Brain microvascular endothelial cell (primary cell): ENCODE measurements around the gene MAN1C1.

ENCODE experiments used
- DNase-seq: peaks from one replicate; pipeline ENCODE4 v3.0.0-alpha.2; 2020
- H3K27ac ChIP-seq: fragments of 250-450 bp; sonication (Bioruptor Pico); 2 replicates; pipeline ENCODE4 v1.5.1; 2020; ENCODE audit warnings: mild to moderate bottlenecking, moderate library complexity
- H3K27me3 ChIP-seq: fragments of 250-450 bp; sonication (Bioruptor Pico); replicated peaks from 2 replicates; pipeline ENCODE4 v1.5.1; 2020; ENCODE audit warnings: mild to moderate bottlenecking
- H3K36me3 ChIP-seq: fragments of 250-450 bp; sonication (Bioruptor Pico); replicated peaks from 2 replicates; pipeline ENCODE4 v1.5.1; 2020; ENCODE audit warnings: mild to moderate bottlenecking
- H3K4me3 ChIP-seq: 2 replicates; pipeline ENCODE4 v1.5.1; 2011; ENCODE audit warnings: low read depth, mild to moderate bottlenecking, control low read depth, low read length, moderate library complexity
- in situ Hi-C: cut with HindIII; loops from 2 replicates; pipeline ENCODE4 v1.10.0; 2017; ENCODE audit warnings: low sequenced_read_pairs, low pct_ligation_motif_present
- TF ChIP-seq, protein P1 (sequence below): IDR thresholded peaks from 2 replicates; pipeline ENCODE4 v1.5.1; 2011; ENCODE audit warnings: low read depth, mild to moderate bottlenecking, moderate library complexity, low read length, control low read depth, inconsistent platforms; ENCODE audit errors: missing control alignments

MAN1C1 gene

GRCh38 chr1:25674807-25675084 lies 58.2 kb downstream of the MAN1C1 start:
- TF ChIP-seq, protein P1, sequence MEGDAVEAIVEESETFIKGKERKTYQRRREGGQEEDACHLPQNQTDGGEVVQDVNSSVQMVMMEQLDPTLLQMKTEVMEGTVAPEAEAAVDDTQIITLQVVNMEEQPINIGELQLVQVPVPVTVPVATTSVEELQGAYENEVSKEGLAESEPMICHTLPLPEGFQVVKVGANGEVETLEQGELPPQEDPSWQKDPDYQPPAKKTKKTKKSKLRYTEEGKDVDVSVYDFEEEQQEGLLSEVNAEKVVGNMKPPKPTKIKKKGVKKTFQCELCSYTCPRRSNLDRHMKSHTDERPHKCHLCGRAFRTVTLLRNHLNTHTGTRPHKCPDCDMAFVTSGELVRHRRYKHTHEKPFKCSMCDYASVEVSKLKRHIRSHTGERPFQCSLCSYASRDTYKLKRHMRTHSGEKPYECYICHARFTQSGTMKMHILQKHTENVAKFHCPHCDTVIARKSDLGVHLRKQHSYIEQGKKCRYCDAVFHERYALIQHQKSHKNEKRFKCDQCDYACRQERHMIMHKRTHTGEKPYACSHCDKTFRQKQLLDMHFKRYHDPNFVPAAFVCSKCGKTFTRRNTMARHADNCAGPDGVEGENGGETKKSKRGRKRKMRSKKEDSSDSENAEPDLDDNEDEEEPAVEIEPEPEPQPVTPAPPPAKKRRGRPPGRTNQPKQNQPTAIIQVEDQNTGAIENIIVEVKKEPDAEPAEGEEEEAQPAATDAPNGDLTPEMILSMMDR: no peak
- no peak overlapping the region for H3K27ac ChIP-seq
- H3K36me3 ChIP-seq: no peaks in the 10 kb centered on the region
- H3K27me3 ChIP-seq: peaks cover 19% of the 10 kb centered on the region
- no peak for DNase-seq
- in situ Hi-C loops: no loop called here
- no peak overlapping the region for H3K4me3 ChIP-seq

- H3K4me3 ChIP-seq: no peak overlapping the region
- peaks cover 19% of the 10 kb centered on the region for H3K27me3 ChIP-seq
- TF ChIP-seq, protein P1: no peak
- H3K36me3 ChIP-seq: no peaks in the 10 kb centered on the region
- H3K27ac ChIP-seq: no peak overlapping the region
- DNase-seq: no peak
- in situ Hi-C loops: no loop called here
Measured at GRCh38 chr1:25675729-25676476, 59.3 kb downstream of the MAN1C1 start.

DNA sequence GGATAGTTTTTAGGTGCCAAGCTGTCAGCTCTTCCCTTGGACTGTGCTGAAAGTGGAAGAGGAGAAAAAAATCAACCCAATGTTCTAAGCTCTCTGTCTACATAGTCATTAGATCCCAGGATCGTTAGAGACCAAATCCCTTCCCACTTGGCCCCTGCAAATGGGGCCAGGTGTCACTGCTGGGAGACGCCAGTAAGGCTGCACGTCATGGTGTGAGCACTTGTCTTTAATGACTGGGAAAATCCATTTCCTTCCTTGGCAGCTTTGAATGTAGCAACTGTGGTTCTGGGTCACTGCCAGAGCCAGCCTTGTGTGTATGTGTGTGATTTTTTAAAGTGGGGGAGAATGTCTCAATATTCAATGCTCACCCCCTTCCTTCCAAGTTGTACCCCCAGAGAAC lies 59.9 kb downstream of the MAN1C1 start:
- no peaks in the 10 kb centered on the region for H3K36me3 ChIP-seq
- DNase-seq: no peak
- H3K27me3 ChIP-seq: peaks cover 19% of the 10 kb centered on the region
- in situ Hi-C loops: no loop called here
- no peak overlapping the region for H3K4me3 ChIP-seq
- no peak overlapping the region for H3K27ac ChIP-seq
- TF ChIP-seq, protein P1: no peak

DNA sequence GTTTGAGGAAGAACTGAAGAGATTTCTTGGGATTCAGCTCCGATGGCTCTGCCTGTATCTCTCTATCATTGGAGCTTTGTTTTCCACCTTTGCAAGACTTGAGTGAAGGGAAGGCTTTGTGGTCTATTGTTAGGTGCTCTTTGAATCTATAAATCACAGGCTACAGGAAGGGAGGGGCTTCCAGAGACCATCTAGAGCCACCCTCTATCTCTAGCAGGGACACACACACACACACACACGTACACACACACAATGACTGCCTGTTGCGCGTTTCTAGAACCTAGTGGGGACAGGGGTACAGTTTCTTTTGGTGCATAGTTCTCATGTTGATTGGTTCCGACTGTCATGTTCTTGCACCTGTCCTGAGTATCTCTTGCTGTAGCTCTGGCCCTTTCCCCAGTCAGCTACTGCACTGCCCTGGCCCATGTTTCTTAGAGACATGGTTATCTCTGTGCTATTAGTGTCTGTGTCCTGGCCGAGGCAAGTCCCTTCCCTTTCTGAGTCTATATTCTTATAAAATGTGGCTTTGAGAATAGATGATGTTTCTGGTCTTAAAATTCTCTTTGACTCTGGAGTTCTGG lies 60.7 kb downstream of the MAN1C1 start:
- H3K27ac ChIP-seq: no peak overlapping the region
- TF ChIP-seq, protein P1: no peak

DNA sequence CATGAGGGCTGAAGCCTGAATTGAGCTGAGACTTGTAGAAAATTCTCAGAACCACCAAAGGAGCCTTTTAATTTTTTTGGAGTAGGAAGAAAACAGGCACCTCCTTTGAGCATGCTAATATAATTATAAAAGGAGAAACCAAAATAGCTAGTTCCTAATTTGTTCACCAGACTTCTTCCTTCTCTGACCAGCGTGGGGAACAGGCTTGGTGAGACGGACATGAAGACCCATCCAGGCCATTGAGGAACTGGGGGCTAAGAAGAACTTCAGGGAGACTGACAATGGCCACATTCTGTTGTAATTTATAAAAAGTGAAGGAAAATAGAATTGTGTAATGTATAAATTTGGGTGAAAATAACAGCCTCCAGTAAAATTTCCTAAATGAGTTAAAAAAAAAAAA lies 62.6 kb downstream of the MAN1C1 start:
- no peak for DNase-seq

More for the DNA sequence above, 60.7 kb downstream of the MAN1C1 start:
- in situ Hi-C loops: no loop called here
- DNase-seq: no peak
- Histone ChIP-seq H3K4me3 (no peak overlapping the region), H3K27me3 (peaks cover 19% of the 10 kb centered on the region), H3K36me3 (no peaks in the 10 kb centered on the region)

More for the DNA sequence above, 62.6 kb downstream of the MAN1C1 start:
- in situ Hi-C loops: no loop called here
- TF ChIP-seq, protein P1: no peak
- Histone ChIP-seq H3K27me3 (peaks cover 22% of the 10 kb centered on the region), H3K4me3 (no peak overlapping the region), H3K36me3 (no peaks in the 10 kb centered on the region), H3K27ac (no peak overlapping the region)
